ENCODE data around the gene SAMD3.

DNA sequence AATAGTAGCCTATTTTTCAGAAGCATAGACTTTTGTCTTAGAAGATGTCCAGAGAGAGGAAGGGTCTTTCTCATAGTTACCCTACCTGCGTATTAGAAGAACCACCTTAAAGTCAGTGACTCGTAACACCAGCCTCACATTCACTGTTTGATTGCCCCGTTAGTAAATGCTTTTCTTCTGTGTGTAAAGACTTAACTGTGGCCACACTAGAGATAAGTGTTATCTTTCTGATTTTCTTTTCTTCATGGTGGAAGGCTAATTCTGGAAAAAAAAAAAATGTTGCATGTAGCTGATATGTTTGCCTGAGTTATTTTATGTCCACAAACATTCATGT lies 83.9 kb downstream of the SAMD3 start:
- TF ChIP-seq, protein P1, sequence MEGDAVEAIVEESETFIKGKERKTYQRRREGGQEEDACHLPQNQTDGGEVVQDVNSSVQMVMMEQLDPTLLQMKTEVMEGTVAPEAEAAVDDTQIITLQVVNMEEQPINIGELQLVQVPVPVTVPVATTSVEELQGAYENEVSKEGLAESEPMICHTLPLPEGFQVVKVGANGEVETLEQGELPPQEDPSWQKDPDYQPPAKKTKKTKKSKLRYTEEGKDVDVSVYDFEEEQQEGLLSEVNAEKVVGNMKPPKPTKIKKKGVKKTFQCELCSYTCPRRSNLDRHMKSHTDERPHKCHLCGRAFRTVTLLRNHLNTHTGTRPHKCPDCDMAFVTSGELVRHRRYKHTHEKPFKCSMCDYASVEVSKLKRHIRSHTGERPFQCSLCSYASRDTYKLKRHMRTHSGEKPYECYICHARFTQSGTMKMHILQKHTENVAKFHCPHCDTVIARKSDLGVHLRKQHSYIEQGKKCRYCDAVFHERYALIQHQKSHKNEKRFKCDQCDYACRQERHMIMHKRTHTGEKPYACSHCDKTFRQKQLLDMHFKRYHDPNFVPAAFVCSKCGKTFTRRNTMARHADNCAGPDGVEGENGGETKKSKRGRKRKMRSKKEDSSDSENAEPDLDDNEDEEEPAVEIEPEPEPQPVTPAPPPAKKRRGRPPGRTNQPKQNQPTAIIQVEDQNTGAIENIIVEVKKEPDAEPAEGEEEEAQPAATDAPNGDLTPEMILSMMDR (IDR thresholded peaks at IDR 0.05; ENCODE audit: insufficient read depth, low read length, poor library complexity, severe bottlenecking) = no peak
- TF ChIP-seq EZH2phosphoT487 (conservative IDR thresholded peaks at IDR 0.05; ENCODE audit: low read length) = no peak

All from SU-DHL-6 (cell line).